Spleen (tissue), 7 donors: Measurements from ENCODE around the gene FMN2.

Experiments
- CTCF ChIP-seq, 11 experiments: fragments of 200-600 bp in 7 of 11; fragments of 450-650 bp in 4 of 11; sonication (generic) in 4 of 11; IDR thresholded peaks in 8 of 11; conservative IDR thresholded peaks in 3 of 11; 1 replicate in 7 of 11; 2 replicates in 4 of 11; pipeline versions ENCODE4 v1.4.0 to v1.8.0; 2016 to 2021; ENCODE audit warnings: antibody characterized with exemption in 11 of 11, inconsistent platforms in 4 of 11, mild to moderate bottlenecking in 1 of 11
- POLR2A ChIP-seq, 3 donors: fragments of 450-650 bp; IDR thresholded peaks; one replicate each; pipeline ENCODE4 v1.5.1; 2017; ENCODE audit warnings: antibody characterized with exemption in 3 of 3, mild to moderate bottlenecking in 1 of 3
- POLR2AphosphoS5 ChIP-seq, 3 donors: sonication (generic); formaldehyde crosslinking; IDR thresholded peaks; one replicate each; pipeline ENCODE4 v1.5.1; 2017; ENCODE audit warnings: antibody characterized with exemption in 3 of 3
- donor health status: DM: no; HTN: no; CAD: no; lungs with moderate emphysema.
- donor health status: DM: no; HTN: no; CAD: no.
- donor health status: DM: no; HTN: no; CAD: no.

- TF ChIP-seq CTCF (IDR thresholded peaks at IDR 0.05 in 8 of 11, conservative IDR thresholded peaks at IDR 0.05 in 3 of 11) = no peak
- TF ChIP-seq POLR2A (IDR thresholded peaks at IDR 0.05) = no peak
- TF ChIP-seq POLR2AphosphoS5 (IDR thresholded peaks at IDR 0.05) = no peak
These were observed 143.0 kb downstream of the FMN2 start for GRCh38 chr1:240234485-240235210.
